Neural progenitor cell (in vitro differentiated cells): ENCODE results near the gene IFNGR2. TPM values are rescaled to one million over a fixed set of nuclear protein-coding genes. Genes with fewer than 3 reads are reported as not detected.

Experiments used
- DNase-seq: peaks from one replicate; pipeline ENCODE4 v3.0.0-alpha.2; 2016; ENCODE audit warnings: low spot score
- H2AFZ ChIP-seq: fragments of 200-600 bp; sonication (generic); replicated peaks from 2 replicates; pipeline ENCODE4 v1.6.1; 2016; ENCODE audit warnings: antibody characterized with exemption
- H3F3A ChIP-seq: fragments of 200-600 bp; sonication (generic); 2 replicates; pipeline ENCODE4 v1.6.1; 2016; ENCODE audit warnings: antibody characterized with exemption, low read depth
- H3K27ac ChIP-seq: fragments of 200-600 bp; sonication (generic); 2 replicates; pipeline ENCODE4 v1.5.1; 2016; ENCODE audit warnings: mild to moderate bottlenecking
- H3K27me3 ChIP-seq: fragments of 200-600 bp; sonication (generic); 2 replicates; pipeline ENCODE4 v1.6.1; 2016; ENCODE audit warnings: mild to moderate bottlenecking, moderate library complexity
- H3K36me3 ChIP-seq: fragments of 200-600 bp; sonication (generic); 2 replicates; pipeline ENCODE4 v1.5.1; 2016
- H3K4me1 ChIP-seq: fragments of 200-600 bp; sonication (generic); 2 replicates; pipeline ENCODE4 v1.6.1; 2016; ENCODE audit warnings: mixed run types
- H3K4me2 ChIP-seq: fragments of 200-600 bp; sonication (generic); 2 replicates; pipeline ENCODE4 v1.6.1; 2016
- H3K4me3 ChIP-seq: fragments of 200-600 bp; sonication (generic); 2 replicates; pipeline ENCODE4 v1.5.1; 2016
- H3K79me2 ChIP-seq: fragments of 200-600 bp; sonication (generic); 2 replicates; pipeline ENCODE4 v1.6.1; 2016; ENCODE audit warnings: low read depth
- H3K9ac ChIP-seq: fragments of 200-600 bp; sonication (generic); 2 replicates; pipeline ENCODE4 v1.6.1; 2016
- H3K9me3 ChIP-seq: fragments of 200-600 bp; sonication (generic); 2 replicates; pipeline ENCODE4 v1.5.1; 2016; ENCODE audit warnings: low read depth
- H4K20me1 ChIP-seq: fragments of 200-600 bp; sonication (generic); 2 replicates; pipeline ENCODE4 v1.6.1; 2016; ENCODE audit warnings: low read depth
- H3K27ac Mint-ChIP-seq: 3 replicates; pipeline ENCODE4 v1.8.0; 2021; ENCODE audit warnings: mixed read lengths
- H3K27me3 Mint-ChIP-seq: 2 replicates; pipeline ENCODE4 v1.8.0; 2022; ENCODE audit warnings: low read depth, mild to moderate bottlenecking, inconsistent platforms, moderate library complexity, mixed read lengths; ENCODE audit not compliant: insufficient read depth
- H3K36me3 Mint-ChIP-seq: 3 replicates; pipeline ENCODE4 v1.8.0; 2021; ENCODE audit warnings: mixed read lengths
- H3K4me1 Mint-ChIP-seq: 3 replicates; pipeline ENCODE4 v1.8.0; 2021; ENCODE audit warnings: mixed read lengths
- H3K4me3 Mint-ChIP-seq: 3 replicates; pipeline ENCODE4 v1.8.0; 2021; ENCODE audit warnings: mild to moderate bottlenecking, moderate library complexity, mixed read lengths
- H3K9me3 Mint-ChIP-seq: 3 replicates; pipeline ENCODE4 v1.8.0; 2020; ENCODE audit warnings: mixed read lengths
- CTCF ChIP-seq: fragments of 200-600 bp; sonication (generic); IDR thresholded peaks from 2 replicates; pipeline ENCODE4 v1.5.1; 2017; ENCODE audit warnings: antibody characterized with exemption, mild to moderate bottlenecking
- EZH2 ChIP-seq: fragments of 200-600 bp; sonication (generic); IDR thresholded peaks from 2 replicates; pipeline ENCODE4 v1.6.1; 2017; ENCODE audit warnings: antibody characterized with exemption, mild to moderate bottlenecking, moderate library complexity
- EZH2phosphoT487 ChIP-seq: fragments of 200-600 bp; sonication (generic); IDR thresholded peaks from 2 replicates; pipeline ENCODE4 v1.6.1; 2017; ENCODE audit warnings: antibody characterized with exemption
- total RNA-seq: library from RNA; depleted of rRNA; stranded (reverse); fragments of >200 nt; gene quantifications from 2 replicates; pipeline ENCODE4 v1.2.3, GENCODE V29; 2015; ENCODE audit warnings: low replicate concordance

Gene IFNGR2
- total RNA-seq, 1 donor from 2014 or later: 50.6 TPM

DNA sequence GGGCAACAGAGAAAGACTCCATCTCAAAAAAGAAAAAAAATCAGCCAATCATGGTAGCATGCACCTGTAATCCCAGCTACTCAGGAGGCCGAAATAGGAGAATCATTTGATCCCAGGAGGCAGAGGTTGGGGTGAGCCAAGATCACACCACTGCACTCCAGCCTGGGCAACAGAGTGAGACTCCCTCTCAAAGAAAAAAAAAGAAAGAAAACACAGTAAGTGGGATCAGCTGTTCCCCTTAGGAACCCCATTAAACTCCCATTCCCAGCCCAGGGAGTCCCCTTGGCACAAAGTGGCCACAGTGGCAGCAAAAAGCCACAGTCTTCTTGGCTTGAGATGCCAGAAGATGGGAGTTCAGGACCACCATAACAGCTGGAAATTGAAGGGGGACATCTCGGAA lies 67.5 kb downstream of the IFNGR2 start:
- Histone ChIP-seq H3K79me2 (peaks cover 25% of the 10 kb centered on the region), H3K9me3 (no peaks in the 10 kb centered on the region), H3K4me2 (no peak overlapping the region), H3K9ac (no peak overlapping the region), H3K4me1 (no peaks in the 10 kb centered on the region), H3K4me3 (no peak overlapping the region), H3K36me3 (no peaks in the 10 kb centered on the region), H2AFZ (no peak overlapping the region), H4K20me1 (no peaks in the 10 kb centered on the region), H3K27me3 (no peaks in the 10 kb centered on the region), H3F3A (no peaks in the 10 kb centered on the region), H3K27ac (no peak overlapping the region)
- TF ChIP-seq EZH2phosphoT487 (no peak), CTCF (no peak), EZH2 (no peak)
- DNase-seq: no peak
- H3K4me1 Mint-ChIP-seq: no peaks in the 10 kb centered on the region
- H3K9me3 Mint-ChIP-seq: peaks cover 13% of the 10 kb centered on the region
- H3K36me3 Mint-ChIP-seq: peaks cover 3% of the 10 kb centered on the region
- no peak overlapping the region for H3K4me3 Mint-ChIP-seq
- H3K27ac Mint-ChIP-seq: no peak overlapping the region
- H3K27me3 Mint-ChIP-seq: no peaks in the 10 kb centered on the region

- Histone ChIP-seq H3K4me1 (peaks cover 1% of the 10 kb centered on the region), H3F3A (peaks cover 3% of the 10 kb centered on the region), H3K79me2 (peaks cover 44% of the 10 kb centered on the region), H3K4me3 (no peak overlapping the region), H3K36me3 (no peaks in the 10 kb centered on the region), H3K4me2 (no peak overlapping the region), H4K20me1 (peaks cover 4% of the 10 kb centered on the region), H3K9me3 (no peaks in the 10 kb centered on the region), H3K27ac (no peak overlapping the region), H3K27me3 (peaks cover 1% of the 10 kb centered on the region), H3K9ac (no peak overlapping the region), H2AFZ (no peak overlapping the region)
- Mint-ChIP-seq H3K27me3 (peaks cover 3% of the 10 kb centered on the region), H3K4me3 (no peak overlapping the region), H3K4me1 (peaks cover 6% of the 10 kb centered on the region), H3K9me3 (peaks cover 13% of the 10 kb centered on the region), H3K27ac (no peak overlapping the region), H3K36me3 (peaks cover 3% of the 10 kb centered on the region)
- DNase-seq: no peak
- TF ChIP-seq EZH2phosphoT487 (no peak), CTCF (no peak), EZH2 (no peak)
Measured at GRCh38 chr21:33473344-33473743, 70.1 kb downstream of the IFNGR2 start.

DNA sequence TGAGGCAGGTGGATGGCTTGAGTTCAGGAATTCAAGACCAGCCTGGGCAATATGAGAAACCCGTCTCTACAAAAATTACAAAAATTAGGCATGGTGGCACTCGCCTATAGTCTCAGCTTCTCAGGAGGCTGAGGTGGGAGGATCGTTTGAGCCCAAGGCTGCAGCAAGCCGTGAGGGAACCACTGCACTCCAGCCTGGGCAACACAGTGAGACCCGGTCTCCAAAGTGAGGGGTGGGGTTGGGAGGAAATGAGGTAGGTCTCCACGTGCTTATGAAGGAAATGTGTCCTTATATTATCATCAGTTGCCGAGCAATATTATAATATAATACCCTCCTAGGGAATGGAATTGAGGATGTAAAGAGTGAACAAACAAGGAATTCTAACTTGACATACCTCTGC lies 73.9 kb downstream of the IFNGR2 start:
- Histone ChIP-seq H3K4me1 (peaks cover 9% of the 10 kb centered on the region), H2AFZ (no peak overlapping the region), H3K4me2 (no peak overlapping the region), H3K79me2 (peaks cover 46% of the 10 kb centered on the region), H3F3A (peaks cover 30% of the 10 kb centered on the region), H3K27ac (no peak overlapping the region), H3K9me3 (no peaks in the 10 kb centered on the region), H4K20me1 (peaks cover 11% of the 10 kb centered on the region), H3K4me3 (no peak overlapping the region), H3K36me3 (no peaks in the 10 kb centered on the region), H3K27me3 (peaks cover 5% of the 10 kb centered on the region), H3K9ac (no peak overlapping the region)
- peak overlapping the region; percentile 67 for H3K4me3 Mint-ChIP-seq
- H3K27me3 Mint-ChIP-seq: peaks cover 9% of the 10 kb centered on the region
- DNase-seq: no peak
- peaks cover 16% of the 10 kb centered on the region for H3K4me1 Mint-ChIP-seq
- no peak overlapping the region for H3K27ac Mint-ChIP-seq
- TF ChIP-seq EZH2phosphoT487 (no peak), CTCF (no peak), EZH2 (no peak)
- peaks cover 13% of the 10 kb centered on the region for H3K9me3 Mint-ChIP-seq
- peaks cover 3% of the 10 kb centered on the region for H3K36me3 Mint-ChIP-seq
